Left lobe of liver (tissue), 2 donors: ENCODE measurements around the gene TM7SF3. TPM values are rescaled to one million over a fixed set of nuclear protein-coding genes. Genes with fewer than 3 reads are reported as not detected.
"Not testable (repeated sequence)": the region's sequence is repeated elsewhere in the genome, so short reads cannot be mapped to it uniquely, and the experiment has no call there.

ENCODE experiments used
- ATAC-seq: fragments of 200-7000 bp; cut with Tn5 transposase; one replicate; pipeline ENCODE4 v1.9.1; 2020; ENCODE audit warnings: mild to moderate bottlenecking, moderate library complexity
- DNase-seq: peaks from one replicate; pipeline ENCODE4 v3.0.0-alpha.2; 2020; ENCODE audit warnings: low spot score
- total RNA-seq: library from RNA; stranded (reverse); gene quantifications from one replicate; pipeline ENCODE4 v1.2.1, GENCODE V29; 2021
- donor health status: DM: no; HTN: no; CAD: no; lungs with moderate emphysema.
- donor health status: DM: no; HTN: yes; CAD: no.

The TM7SF3 gene, protein sequence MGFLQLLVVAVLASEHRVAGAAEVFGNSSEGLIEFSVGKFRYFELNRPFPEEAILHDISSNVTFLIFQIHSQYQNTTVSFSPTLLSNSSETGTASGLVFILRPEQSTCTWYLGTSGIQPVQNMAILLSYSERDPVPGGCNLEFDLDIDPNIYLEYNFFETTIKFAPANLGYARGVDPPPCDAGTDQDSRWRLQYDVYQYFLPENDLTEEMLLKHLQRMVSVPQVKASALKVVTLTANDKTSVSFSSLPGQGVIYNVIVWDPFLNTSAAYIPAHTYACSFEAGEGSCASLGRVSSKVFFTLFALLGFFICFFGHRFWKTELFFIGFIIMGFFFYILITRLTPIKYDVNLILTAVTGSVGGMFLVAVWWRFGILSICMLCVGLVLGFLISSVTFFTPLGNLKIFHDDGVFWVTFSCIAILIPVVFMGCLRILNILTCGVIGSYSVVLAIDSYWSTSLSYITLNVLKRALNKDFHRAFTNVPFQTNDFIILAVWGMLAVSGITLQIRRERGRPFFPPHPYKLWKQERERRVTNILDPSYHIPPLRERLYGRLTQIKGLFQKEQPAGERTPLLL
- total RNA-seq = 51.1 TPM

DNA sequence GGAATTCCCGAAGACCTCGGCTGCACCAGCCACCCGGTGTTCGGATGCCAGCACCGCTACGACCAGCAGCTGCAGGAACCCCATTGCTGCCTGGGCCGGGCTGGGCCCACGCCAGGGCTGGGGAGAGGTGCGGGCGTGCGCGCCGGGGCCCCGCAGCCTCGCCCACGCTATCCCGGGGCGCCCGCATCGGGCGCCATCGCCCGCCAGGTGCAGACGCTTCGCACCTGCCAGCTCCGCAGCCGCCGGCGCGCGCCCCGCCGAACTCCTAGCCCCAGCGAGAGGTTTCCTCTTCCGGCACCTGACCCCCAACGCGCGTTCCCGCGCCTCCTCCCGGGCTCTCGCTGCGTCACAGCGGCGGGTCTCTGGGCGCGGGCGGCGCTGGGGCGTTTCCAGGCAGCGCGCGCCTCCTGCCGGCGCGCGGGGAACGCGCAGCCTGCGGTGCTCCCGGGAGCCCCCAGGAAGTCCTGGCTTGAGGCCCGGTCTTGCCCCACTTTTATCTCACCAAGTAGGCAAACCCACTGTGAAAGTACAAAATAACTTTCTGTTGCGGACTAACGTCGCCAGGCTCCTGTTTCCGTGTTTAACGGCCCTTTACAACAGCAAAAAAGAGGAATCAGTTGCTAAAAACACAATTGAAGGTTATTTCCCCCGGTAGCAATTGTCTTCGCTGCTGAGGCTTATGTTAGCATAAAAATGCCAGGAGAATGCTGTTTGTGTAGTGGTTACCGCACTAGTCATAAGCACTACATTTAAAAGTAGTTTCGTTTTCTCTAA lies at the start of gene TM7SF3:
TM7SF3 (minus strand) TSS at position 300 of the 774 bp plus-strand sequence; CDS start at position 84, 216 bp downstream.
- DNase-seq (peak; percentile 96), ATAC-seq (peak; percentile 94)

DNA sequence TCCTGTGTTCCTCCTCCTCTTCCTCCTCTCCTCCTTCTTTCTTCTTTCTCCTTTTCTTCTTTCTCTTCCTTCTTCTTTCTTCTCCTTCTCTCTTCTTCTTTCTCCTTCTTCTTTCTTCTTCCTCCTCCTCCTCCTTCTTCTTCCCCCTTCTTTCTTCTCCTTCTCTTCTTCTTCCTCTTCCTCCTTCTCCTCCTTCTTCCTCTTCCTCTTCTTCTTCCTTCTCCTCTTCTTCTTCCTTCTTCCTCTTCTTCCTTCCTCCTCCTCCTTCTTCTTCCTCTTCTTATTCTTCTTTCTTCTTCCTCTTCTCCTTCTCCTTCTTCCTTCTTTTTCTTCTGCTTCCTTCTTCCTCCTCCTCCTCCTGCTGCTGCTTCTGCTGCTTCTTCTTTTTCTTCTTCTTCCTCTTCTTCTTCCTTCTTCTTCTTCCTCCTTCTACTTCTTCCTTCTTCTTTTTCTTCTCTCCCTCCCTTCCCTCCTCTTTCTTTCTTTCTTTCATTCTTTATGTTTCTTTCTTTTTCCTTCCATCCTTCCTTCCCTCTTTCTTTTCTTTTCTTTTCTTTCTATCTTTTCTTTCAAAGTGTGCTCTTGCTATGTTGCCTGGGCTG lies 49.2 kb upstream of the TM7SF3 start:
- no peak for DNase-seq
- no peak for ATAC-seq

DNA sequence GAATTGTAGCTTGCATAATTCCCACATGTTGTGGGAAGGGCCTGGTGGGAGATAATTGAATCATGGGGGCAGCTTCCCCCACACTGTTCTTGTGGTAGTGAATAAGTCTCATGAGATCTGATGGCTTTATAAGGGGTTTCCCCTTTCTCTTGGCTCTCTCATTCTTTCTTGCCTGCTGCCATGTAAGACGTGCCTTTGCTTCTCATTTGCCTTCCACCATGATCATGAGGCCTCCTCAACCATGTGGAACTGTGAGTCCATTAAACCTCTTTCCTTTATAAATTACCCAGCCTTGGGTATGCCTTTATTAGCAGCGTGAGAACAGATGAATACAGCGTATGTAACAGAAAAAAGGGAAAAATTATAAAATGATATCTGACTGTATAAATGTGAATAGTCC lies 47.1 kb upstream of the TM7SF3 start:
- no peak for ATAC-seq
- no peak for DNase-seq

DNA sequence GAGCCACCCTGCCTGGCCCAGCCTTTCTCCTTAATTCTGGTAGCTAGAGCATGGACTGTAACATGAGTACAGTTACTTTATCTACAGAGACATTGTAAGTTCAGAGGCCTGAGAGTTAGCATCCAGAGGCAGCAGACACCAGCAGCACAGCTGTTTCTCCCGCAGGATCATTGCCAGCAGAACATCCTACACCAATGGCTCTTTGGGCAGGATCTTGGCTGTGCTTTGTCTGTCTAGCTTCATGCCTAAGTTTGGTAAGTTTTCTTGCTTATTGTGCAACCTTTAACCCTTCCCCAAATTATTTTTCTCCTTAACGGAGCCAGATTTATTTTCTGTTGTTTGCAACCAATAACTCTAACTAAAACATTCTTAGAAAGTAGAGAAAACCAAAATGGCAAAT lies 46.6 kb upstream of the TM7SF3 start:
- ATAC-seq (no peak), DNase-seq (no peak)

DNA sequence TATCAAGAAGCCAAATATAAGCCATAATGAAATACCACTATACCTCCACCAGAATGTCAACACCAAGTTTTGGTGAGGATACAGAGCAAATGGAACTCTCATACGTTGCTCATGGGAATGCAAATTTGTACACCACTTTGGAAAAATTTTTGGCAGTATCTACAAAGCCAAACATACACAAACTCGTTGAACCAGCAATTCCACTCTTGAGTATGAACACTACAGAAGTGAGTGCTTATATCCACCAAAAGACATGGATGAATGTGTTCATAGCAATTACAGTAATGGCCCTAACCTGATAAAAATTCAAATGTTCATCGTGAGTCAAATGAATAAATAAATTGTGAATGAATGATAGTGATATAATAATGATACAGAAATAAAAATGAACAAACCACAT lies 43.4 kb upstream of the TM7SF3 start:
- ATAC-seq (no peak), DNase-seq (no peak)

DNA sequence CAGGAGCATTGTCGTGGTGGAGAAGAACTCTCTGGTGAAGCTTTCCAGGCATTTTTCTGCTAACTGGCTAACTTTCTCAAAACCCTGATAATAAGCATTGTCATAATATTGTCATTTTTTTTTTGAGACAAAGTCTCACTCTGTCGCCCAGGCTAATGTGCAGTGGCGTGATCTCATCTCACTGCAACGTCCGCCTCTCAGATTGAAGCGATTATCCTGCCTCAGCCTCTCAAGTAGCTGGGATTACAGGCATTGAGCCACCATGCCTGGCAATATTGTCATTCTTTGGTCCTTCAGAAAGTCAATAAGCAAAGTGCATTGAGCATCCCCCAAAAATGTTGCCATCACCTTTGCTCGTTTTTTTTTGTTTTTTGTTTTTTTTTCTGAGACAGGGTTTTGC lies 41.8 kb upstream of the TM7SF3 start:
- ATAC-seq (no peak), DNase-seq (no peak)

DNA sequence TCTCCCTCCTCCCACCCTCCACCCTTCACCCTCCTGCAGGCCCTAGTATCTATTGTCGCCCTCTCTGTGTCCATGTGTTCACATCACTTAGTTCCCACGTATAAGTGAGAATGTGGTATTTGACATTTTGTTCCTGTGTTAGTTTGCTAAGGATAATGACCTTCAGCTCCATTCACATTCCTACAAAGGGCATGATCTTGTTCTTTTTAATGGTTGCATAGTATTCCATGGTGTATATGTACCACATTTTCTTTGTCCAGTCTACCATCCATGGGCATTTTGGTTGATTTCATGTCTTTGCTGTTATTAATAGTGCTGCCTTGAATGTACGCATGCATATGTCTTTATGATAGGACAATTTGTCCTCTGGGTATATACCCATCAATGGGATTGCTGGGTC lies 38.6 kb upstream of the TM7SF3 start:
- no peak for DNase-seq
- ATAC-seq = no peak

DNA sequence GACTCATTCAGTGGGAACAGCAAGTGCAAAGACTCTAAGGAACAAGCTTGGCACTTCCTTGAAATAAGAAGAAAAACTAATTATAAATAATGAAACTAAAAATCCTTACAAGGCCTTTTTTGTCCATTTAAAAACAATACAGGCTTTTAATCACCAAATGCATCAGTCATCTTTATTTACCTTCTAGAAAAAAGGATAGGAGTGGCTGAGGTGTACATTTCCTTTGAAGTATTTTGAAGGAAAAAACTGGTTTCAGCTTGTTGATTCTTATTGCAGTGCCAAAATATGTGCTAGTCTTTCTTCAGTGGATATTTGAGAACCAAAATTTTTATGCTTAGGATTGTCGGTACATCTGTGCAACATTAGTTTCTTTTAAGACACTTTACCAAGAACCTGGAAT lies 38.0 kb upstream of the TM7SF3 start:
- ATAC-seq (no peak), DNase-seq (no peak)

DNA sequence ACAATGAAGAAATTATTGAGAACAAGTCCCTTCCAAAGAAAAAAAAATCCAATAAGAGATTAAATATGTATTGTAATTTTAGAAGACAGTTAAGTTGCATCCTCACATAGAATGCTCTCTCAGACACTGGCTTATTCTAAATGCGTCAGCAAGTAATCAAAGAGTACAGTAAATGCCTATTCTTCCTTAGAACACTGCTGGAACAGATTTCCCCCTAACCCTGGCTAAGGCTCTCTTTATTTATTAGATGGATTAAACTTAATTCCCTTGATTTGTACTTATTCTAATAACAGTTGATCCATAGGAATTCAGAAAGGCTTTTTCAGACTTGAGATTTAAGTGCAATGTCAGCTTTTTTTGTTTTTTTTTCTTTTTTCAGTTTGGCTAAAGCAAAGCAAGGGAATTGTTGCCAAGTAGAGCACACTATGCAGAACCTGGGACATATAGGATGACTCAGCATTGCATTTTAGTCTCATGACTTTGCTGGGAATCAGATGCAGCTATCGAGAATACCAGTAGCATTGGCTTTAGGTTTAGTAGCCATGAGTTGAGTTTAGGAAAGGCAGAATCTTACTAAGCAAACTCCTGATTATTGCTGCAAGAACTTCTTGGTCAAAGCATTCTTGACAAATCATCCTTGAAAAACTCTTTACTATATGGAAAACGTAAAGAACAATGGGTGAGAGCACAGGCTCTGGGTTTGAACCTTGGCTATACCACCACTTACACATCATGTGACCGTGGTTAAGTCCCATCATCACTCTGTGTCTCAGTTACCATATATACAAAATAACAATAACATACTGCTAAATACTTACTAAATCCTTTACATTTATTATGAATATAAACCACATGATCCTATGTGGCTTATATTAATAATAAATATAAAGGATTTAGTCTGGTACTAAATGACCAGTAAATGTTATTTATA lies 34.9 kb upstream of the TM7SF3 start:
- DNase-seq (no peak), ATAC-seq (no peak)

DNA sequence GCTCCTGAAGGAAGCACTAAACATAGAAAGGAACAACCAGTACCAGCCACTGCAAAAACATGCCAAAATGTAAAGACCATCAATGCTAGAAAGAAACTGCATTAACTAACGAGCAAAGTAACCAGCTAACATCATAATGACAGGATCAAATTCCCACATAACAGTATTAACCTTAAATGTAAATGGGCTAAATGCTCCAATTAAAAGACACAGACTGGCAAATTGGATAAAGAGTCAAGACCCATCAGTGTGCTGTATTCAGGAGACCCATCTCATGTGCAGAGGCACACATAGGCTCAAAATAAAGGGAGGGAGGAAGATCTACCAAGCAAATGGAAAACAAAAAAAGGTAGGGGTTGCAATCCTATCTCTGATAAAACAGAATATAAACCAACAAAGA lies 27.8 kb upstream of the TM7SF3 start:
- not testable (repeated sequence) for ATAC-seq, DNase-seq

DNA sequence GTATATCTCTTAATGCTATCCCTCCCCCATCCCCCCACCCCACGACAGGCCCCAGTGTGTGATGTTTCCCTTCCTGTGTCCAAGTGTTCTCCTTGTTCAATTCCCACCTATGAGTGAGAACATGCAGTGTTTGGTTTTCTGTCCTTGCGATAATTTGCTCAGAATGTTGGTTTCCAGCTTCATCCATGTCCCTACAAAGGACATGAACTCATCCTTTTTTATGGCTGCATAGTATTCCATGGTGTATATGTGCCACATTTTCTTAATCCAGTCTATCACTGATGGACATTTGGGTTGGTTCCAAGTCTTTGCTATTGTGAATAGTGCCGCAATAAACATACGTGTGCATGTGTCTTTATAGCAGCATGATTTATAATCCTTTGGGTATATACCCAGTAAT lies 26.5 kb upstream of the TM7SF3 start:
- DNase-seq, ATAC-seq: not testable (repeated sequence)

DNA sequence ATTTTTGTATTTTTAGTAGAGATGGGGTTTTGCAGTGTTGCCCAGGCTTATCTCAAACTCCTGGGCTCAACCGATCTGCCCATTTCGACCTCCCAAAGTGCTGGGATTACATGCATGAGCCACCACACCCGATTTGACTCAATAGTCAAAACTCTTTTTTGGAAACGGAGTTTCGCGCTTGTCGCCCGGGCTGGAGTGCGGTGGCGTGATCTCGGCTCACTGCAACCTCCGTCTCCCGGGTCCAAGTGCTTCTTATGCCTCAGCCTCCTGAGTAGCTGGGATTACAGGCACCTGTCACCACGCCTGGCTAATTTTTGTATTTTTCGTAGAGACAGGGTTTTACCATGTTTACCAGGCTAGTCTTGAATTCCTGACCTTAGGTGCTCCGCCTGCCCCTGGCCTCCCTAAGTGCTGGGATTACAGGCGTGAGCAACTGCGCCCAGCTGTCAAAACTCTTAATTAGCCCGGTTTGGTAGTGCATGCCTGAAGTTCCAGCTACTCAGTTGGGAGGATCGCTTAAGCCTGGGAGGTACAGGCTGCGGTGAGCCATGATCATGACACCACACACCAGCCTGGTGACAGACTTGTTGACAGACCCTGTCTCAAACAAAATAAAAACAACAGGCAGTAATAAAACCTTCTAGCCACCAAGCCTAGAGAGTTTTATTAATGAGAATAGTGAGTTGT lies 20.6 kb upstream of the TM7SF3 start:
- ATAC-seq (no peak), DNase-seq (no peak)

DNA sequence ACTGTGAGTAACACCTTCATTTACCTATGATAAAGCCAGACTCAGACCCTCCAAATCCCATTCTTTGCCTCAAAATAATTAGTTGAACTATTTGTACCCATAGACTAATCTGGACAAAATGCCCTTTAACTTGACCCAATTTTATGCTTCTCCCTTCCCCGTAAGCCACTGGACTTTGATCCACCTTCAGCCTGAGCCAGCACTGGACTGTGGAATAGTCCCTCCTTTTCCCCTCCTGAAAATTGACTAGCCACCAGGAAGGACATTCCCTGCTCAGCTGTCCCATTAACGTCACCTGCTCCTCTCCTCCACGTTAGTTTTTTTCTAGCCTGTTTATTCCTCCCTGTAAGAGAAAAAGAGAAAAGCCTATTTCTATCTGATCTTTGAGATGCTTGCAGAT lies 18.5 kb upstream of the TM7SF3 start:
- ATAC-seq (peak; percentile 75), DNase-seq (no peak)

DNA sequence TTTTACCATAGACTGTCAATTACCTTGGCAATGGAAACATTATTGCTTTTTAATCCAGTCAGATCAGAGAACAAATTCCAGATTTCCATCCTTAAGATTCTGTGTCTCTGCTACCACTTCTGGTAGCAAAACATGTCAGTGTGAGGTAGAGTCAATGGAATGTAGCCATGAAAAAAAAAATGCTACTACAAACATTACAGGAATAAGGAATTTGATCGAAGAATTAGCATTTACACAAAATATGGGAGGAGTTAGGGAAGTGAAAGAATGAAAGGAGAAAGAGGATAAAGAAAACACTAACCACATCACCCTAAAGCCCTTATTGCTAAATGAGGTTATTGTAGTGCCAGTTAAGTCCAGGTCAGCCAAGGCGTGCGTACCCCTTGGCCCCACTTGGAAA lies 17.3 kb upstream of the TM7SF3 start:
- ATAC-seq (no peak), DNase-seq (no peak)

DNA sequence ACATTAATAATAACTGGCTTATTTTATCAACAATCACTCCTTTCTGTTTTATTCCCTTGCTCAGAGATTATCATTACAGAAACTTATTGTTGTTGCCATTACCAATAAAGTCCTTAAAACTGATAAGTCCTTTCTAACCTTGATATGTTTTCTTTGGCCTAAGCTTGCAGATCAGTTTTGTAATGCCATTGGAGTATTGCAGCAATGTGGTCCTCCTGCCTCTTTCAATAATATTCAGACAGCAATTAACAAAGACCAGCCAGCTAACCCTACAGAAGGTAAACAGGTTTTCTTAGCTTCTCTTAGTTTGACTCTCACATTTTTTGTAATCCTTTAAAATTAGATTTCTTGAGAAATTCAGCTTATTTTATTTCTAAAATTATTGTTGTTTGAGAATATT lies 12.1 kb upstream of the TM7SF3 start:
- DNase-seq = no peak
- ATAC-seq = peak; percentile 17

DNA sequence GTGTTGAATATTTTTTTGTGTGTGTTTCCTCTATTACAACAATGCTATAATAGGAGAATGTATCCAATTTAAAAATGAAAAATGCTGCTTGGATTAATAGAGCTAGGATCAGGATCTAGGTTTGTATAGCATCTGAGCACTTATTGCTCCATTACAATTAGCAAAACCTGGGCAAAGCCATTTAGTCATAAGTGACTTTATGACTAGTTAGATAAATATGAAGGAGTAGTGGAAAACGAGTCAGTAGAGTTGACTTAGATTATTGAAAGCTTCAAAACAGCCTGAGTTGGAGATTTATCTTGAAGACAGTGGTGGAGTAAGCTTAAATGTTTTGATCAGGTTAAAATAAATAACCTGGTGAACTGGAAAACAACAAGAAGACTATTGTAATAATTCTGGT lies 10.9 kb upstream of the TM7SF3 start:
- ATAC-seq = no peak
- DNase-seq = no peak

DNA sequence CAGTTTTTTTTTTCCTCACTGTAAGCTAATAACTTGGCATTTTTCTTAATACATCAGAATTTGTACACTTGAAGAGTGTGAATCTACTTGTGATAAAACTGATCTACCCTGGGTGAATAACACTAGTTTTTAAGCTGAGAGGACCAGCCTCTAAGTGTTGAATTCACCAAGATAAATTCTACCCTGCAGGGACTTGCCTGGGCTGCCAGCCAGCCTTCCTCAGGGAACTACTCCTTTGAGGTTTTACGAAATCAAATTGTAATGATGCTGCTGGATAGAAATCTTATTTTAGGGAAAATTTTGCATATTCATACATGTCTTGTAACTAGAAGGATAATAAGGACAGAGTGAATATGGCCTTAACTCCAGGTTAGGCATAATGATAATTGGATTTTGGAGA lies 10.1 kb upstream of the TM7SF3 start:
- no peak for ATAC-seq
- DNase-seq = no peak

DNA sequence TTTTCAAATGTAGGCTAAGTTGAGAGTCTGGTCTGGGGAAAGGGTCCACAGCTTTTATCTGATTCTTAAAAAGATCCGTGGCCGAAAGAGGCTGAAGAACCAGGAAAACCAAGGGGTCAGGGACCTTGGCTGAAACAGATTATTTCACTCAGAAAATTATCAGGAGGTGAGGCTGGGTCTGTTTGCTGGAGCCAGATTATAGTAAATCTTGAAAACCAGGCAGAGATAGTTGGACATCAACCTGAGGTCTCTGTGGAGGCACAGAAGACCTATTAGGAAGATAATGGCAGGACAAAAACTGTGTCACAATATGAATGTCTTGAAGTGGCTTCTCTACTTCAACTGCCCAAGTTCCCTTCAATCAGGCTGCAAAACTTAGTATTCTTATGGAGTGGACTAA lies 6.6 kb upstream of the TM7SF3 start:
- no peak for DNase-seq
- ATAC-seq = no peak

DNA sequence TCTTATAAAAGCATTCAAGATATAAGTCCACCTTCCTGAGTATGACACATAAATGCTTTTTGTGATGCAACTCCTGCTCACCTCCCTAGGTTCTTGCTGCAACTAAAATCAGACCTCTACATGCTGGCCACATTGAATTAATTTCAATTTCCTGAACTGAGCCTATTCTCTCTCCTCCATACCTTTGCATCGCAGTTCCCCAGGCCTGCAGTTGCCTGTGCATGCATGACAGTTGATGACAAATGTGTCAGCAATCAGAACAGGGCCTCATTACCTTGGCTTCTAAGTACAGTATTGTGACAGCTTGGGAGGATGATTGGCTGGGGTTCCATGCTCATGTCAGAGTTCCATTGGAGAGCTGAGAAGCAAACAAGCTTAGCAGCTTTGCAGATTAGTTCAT lies 3.9 kb upstream of the TM7SF3 start:
- DNase-seq = no peak

More for the DNA sequence above, 3.9 kb upstream of the TM7SF3 start:
- ATAC-seq = no peak
